Measurements from ENCODE around the gene ATP9B. TPM values are rescaled to one million over a fixed set of nuclear protein-coding genes. Genes with fewer than 3 reads are reported as not detected.

ATP9B gene
- total and polyA plus RNA-seq, 10 of the 15 experiments (the other 5 are each of a cell fraction or from before 2014, with no cell fraction given) = 0.74 to 20.7 (median 12.9) TPM

DNA sequence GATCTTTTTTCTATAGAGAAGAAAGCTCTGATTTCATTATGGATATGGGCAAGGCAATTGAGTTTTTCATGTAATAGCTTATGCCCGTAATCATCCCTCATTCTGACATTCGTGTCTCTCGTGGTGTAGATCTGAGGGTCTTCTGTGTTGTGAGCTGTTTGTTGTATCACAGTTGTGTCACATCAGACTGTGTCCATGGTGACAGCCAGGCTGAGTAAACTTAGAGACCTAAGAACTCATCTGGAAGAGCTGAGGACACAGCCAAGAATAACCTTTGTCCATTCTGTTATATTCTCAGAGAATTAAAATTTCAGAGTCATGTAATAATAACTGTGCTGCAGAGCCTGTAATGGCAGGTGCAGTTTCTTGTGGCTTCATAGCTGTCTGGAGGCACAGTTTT is 116.5 kb downstream of the ATP9B start:
- FAIRE-seq (no peak), DNase-seq (ENCODE audit: low read depth, low spot score) (no peak), ATAC-seq (no peak)
- Histone ChIP-seq H3K79me2 (ENCODE audit: control insufficient read depth, insufficient read depth, low read length) (no peaks in the 10 kb centered on the region), H4K20me1 (ENCODE audit: control insufficient read depth, insufficient read depth) (no peaks in the 10 kb centered on the region), H3K36me3 (ENCODE audit: control insufficient read depth in 2 of 2, insufficient read depth in 2 of 2, low read length in 1 of 2) (peaks cover 0 to 6% of the 10 kb centered on the region in 2 experiments; a peak in 3 of 4 replicates), H3K4me2 (ENCODE audit: control insufficient read depth, insufficient read depth) (no peak overlapping the region), H3K4me1 (ENCODE audit: control insufficient read depth, insufficient read depth, low read length) (peaks cover 21% of the 10 kb centered on the region), H3K27me3 (replicated peaks in 1 of 2; ENCODE audit: control insufficient read depth in 2 of 2, insufficient read depth in 2 of 2, low read length in 1 of 2) (no peaks in the 10 kb centered on the region), H3K4me3 (no peak overlapping the region), H3K27ac (ENCODE audit: control insufficient read depth, insufficient read depth) (no peak overlapping the region), H3K9ac (ENCODE audit: control insufficient read depth, insufficient read depth, low read length) (no peak overlapping the region), H2AFZ (ENCODE audit: control insufficient read depth, low read depth, low read length) (no peak overlapping the region), H3K9me3 (replicated peaks; ENCODE audit: control insufficient read depth, insufficient read depth, low read length) (no peaks in the 10 kb centered on the region)
- intact Hi-C loops (cut with micrococcal nuclease; ENCODE audit: unreplicated experiment) = no loop called here
- ChIA-PET RAD21 (ENCODE audit: unreplicated experiment) (interaction anchor here (1.8 to 2.5 kb wide), 2 partner anchors 29 to 189 kb away, joined by 4 to 9 read pairs; no protein-coding TSS in a partner anchor), POLR2A (no interaction called here), CTCF (interaction anchor here (1.1 to 1.4 kb wide), 3 partner anchors 9 to 24 kb away, joined by 4 read pairs; no protein-coding TSS in a partner anchor), SMC1A (ENCODE audit: uncharacterized antibody, unreplicated experiment) (interaction anchor here (0.9 to 1.9 kb wide), 8 partner anchors 9 to 310 kb away, joined by 3 to 7 read pairs (median 3); partner anchors contain the start of gene NFATC1)
- 97% methylated on average over 3 of the region's 3 CpGs for WGBS (ENCODE audit: insufficient coverage, insufficient replicate concordance, low lambda C conversion rate, missing lambda C conversion rate)
- no peak for TF ChIP-seq MYB (IDR thresholded peaks at IDR 0.05; ENCODE audit: borderline replicate concordance, low read depth, low read length)
- TF ChIP-seq POU2F2 (IDR thresholded peaks at IDR 0.05; ENCODE audit: borderline replicate concordance, low read depth, low read length) = no peak
- TF ChIP-seq MTA3 (IDR thresholded peaks at IDR 0.05; ENCODE audit: borderline replicate concordance, low read length) = no peak
- no peak for TF ChIP-seq RBBP5 (conservative IDR thresholded peaks at IDR 0.05)
- TF ChIP-seq, protein P1, sequence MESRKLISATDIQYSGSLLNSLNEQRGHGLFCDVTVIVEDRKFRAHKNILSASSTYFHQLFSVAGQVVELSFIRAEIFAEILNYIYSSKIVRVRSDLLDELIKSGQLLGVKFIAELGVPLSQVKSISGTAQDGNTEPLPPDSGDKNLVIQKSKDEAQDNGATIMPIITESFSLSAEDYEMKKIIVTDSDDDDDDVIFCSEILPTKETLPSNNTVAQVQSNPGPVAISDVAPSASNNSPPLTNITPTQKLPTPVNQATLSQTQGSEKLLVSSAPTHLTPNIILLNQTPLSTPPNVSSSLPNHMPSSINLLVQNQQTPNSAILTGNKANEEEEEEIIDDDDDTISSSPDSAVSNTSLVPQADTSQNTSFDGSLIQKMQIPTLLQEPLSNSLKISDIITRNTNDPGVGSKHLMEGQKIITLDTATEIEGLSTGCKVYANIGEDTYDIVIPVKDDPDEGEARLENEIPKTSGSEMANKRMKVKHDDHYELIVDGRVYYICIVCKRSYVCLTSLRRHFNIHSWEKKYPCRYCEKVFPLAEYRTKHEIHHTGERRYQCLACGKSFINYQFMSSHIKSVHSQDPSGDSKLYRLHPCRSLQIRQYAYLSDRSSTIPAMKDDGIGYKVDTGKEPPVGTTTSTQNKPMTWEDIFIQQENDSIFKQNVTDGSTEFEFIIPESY (IDR thresholded peaks at IDR 0.05) = no peak
- TF ChIP-seq CHD4 (IDR thresholded peaks at IDR 0.05) = no peak
- no peak for TF ChIP-seq CBX5 (IDR thresholded peaks at IDR 0.05; ENCODE audit: low read depth)
- TF ChIP-seq, protein P2, sequence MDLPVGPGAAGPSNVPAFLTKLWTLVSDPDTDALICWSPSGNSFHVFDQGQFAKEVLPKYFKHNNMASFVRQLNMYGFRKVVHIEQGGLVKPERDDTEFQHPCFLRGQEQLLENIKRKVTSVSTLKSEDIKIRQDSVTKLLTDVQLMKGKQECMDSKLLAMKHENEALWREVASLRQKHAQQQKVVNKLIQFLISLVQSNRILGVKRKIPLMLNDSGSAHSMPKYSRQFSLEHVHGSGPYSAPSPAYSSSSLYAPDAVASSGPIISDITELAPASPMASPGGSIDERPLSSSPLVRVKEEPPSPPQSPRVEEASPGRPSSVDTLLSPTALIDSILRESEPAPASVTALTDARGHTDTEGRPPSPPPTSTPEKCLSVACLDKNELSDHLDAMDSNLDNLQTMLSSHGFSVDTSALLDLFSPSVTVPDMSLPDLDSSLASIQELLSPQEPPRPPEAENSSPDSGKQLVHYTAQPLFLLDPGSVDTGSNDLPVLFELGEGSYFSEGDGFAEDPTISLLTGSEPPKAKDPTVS (IDR thresholded peaks at IDR 0.05; ENCODE audit: low read depth, low read length) = no peak
- TF ChIP-seq RAD51 (IDR thresholded peaks at IDR 0.05) = no peak
- TF ChIP-seq GATAD2B (conservative IDR thresholded peaks at IDR 0.05; ENCODE audit: low read depth) = no peak
- TF ChIP-seq FOS (IDR thresholded peaks at IDR 0.05; ENCODE audit: borderline replicate concordance, extremely low read depth, insufficient read length) = no peak
- TF ChIP-seq CBX3 (IDR thresholded peaks at IDR 0.05; ENCODE audit: borderline replicate concordance, low read depth) = no peak
- TF ChIP-seq NFIC (IDR thresholded peaks at IDR 0.05; ENCODE audit: low read depth, low read length) = no peak
- in situ Hi-C loops (cut with MboI) = no loop called here
- BruUV-seq (replicated peaks) = no TSS peak
